CD4-positive, alpha-beta T cell (primary cell): Measurements from ENCODE around the gene AGBL1. TPM values are rescaled to one million over a fixed set of nuclear protein-coding genes. Genes with fewer than 3 reads are reported as not detected.
"Not testable (repeated sequence)": the region's sequence is repeated elsewhere in the genome, so short reads cannot be mapped to it uniquely, and the experiment has no call there.

Experiments
- ATAC-seq: fragments of 200-7000 bp; cut with Tn5 transposase; one replicate; pipeline ENCODE4 v1.10.0; 2022; ENCODE audit warnings: mild to moderate bottlenecking; ENCODE audit not compliant: poor library complexity
- CTCF ChIA-PET: fragments of 350-600 bp; sonication (Branson Sonifier 250); formaldehyde crosslinking; loops from one replicate; lab custom pipeline; 2021; ENCODE audit warnings: antibody characterized with exemption, inconsistent platforms; lab: Charles Lee
- POLR2A ChIA-PET: fragments of 350-600 bp; sonication (Branson Sonifier 250); formaldehyde crosslinking; loops from one replicate; lab custom pipeline; 2021; ENCODE audit warnings: antibody characterized with exemption, inconsistent platforms; lab: Charles Lee
- DNase-seq, 14 experiments: peaks; one replicate each; pipeline ENCODE4 v3.0.0-alpha.2; 2013 to 2020; ENCODE audit warnings: mixed read lengths in 2 of 14
- H3K27ac ChIP-seq, 2 donors: one replicate each; pipeline versions ENCODE4 v1.5.1 to v1.7.0; 2013; ENCODE audit warnings: low read length in 2 of 2, low read depth in 1 of 2, mild to moderate bottlenecking in 1 of 2
- H3K27me3 ChIP-seq, 2 experiments: 1 replicate in 1 of 2; 2 replicates in 1 of 2; pipeline versions ENCODE4 v1.6.1 to v1.7.0; 2013; ENCODE audit warnings: low read length in 2 of 2, control low read depth in 1 of 2, mild to moderate bottlenecking in 1 of 2, moderate library complexity in 1 of 2; ENCODE audit not compliant: insufficient read depth in 2 of 2, control insufficient read depth in 1 of 2
- H3K36me3 ChIP-seq: one replicate; pipeline ENCODE4 v1.6.1; 2013; ENCODE audit warnings: low read length, control low read depth; ENCODE audit not compliant: insufficient read depth
- H3K4me1 ChIP-seq: one replicate; pipeline ENCODE4 v1.6.1; 2013; ENCODE audit warnings: low read length, control low read depth; ENCODE audit not compliant: insufficient read depth
- H3K4me3 ChIP-seq: one replicate; pipeline ENCODE4 v1.5.1; 2013; ENCODE audit warnings: mild to moderate bottlenecking, low read length, moderate library complexity
- H3K9me3 ChIP-seq, 2 experiments: 1 replicate in 1 of 2; 2 replicates in 1 of 2; pipeline versions ENCODE4 v1.6.1 to v1.7.0; 2013; ENCODE audit warnings: low read length in 2 of 2, mild to moderate bottlenecking in 2 of 2, control low read depth in 1 of 2, moderate library complexity in 1 of 2; ENCODE audit not compliant: control insufficient read depth in 1 of 2, insufficient read depth in 1 of 2
- H3K27ac Mint-ChIP-seq: one replicate; pipeline ENCODE4 v1.8.0; 2020; ENCODE audit warnings: mixed read lengths
- H3K27me3 Mint-ChIP-seq: one replicate; pipeline ENCODE4 v1.8.0; 2021; ENCODE audit warnings: mixed read lengths
- H3K36me3 Mint-ChIP-seq: one replicate; pipeline ENCODE4 v1.8.0; 2021; ENCODE audit warnings: low read depth, mixed read lengths
- H3K4me1 Mint-ChIP-seq: one replicate; pipeline ENCODE4 v1.8.0; 2021; ENCODE audit warnings: low read depth, mixed read lengths
- H3K4me3 Mint-ChIP-seq: one replicate; pipeline ENCODE4 v1.8.0; 2020; ENCODE audit warnings: mild to moderate bottlenecking, mixed read lengths
- H3K9me3 Mint-ChIP-seq: one replicate; pipeline ENCODE4 v1.8.0; 2020; ENCODE audit warnings: mixed read lengths
- CTCF ChIP-seq: fragments of 200-600 bp; IDR thresholded peaks from one replicate; pipeline ENCODE4 v1.8.0; 2022; ENCODE audit warnings: antibody characterized with exemption, mild to moderate bottlenecking
- intact Hi-C, 2 experiments: fragments of 100-400 bp; cut with DNase I in 1 of 2; cut with micrococcal nuclease in 1 of 2; formaldehyde crosslinking; loops; one replicate each; pipeline versions ENCODE4 v1.15.1 to v1.9.0; 2023 to 2025; cut with DNase I, micrococcal nuclease
- total RNA-seq, 174 experiments: library from RNA in 2 of 174; stranded (reverse) in 2 of 174; gene quantifications; one replicate each; pipeline ENCODE4 v1.2.3 and lab custom pipeline; 2021 to 2026

The AGBL1 gene
- total RNA-seq, 2 experiments from 2014 or later: not detected

DNA sequence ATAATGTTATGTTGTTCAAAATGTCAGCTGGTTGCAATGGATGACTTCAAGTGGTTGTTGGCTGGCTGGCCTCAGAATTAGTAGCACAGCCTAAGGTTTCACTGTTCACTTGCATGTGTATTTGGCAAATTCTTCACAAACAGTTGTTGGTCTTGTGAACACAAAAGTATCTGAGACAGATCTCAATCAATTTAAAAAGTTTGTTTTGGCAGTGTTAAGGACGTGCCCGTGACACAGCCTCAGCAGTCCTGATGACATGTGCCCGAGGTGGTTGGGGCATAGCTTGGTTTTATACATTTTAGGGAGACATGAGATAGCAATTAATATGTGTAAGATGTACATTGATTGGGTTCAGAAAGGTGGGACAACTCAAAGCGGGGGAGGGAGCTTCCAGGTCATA is 436.0 kb downstream of the AGBL1 start:
- Mint-ChIP-seq H3K27ac (no peak overlapping the region), H3K9me3 (peaks cover 2% of the 10 kb centered on the region), H3K27me3 (peaks cover 28% of the 10 kb centered on the region), H3K36me3 (no peaks in the 10 kb centered on the region), H3K4me3 (no peak overlapping the region), H3K4me1 (no peaks in the 10 kb centered on the region)
- no peak overlapping the region for H3K27ac ChIP-seq
- intact Hi-C loops: no loop called here
- DNase-seq (no peak), ATAC-seq (no peak)
- H3K4me3 ChIP-seq: no peak overlapping the region
- H3K27me3 ChIP-seq: no peaks in the 10 kb centered on the region
- CTCF ChIA-PET: no interaction called here
- no peak for TF ChIP-seq CTCF
- H3K9me3 ChIP-seq: no peaks in the 10 kb centered on the region
- no peaks in the 10 kb centered on the region for H3K4me1 ChIP-seq
- POLR2A ChIA-PET: no interaction called here
- H3K36me3 ChIP-seq: no peaks in the 10 kb centered on the region

GRCh38 chr15:86522721-86523120 is 443.1 kb downstream of the AGBL1 start:
- Mint-ChIP-seq H3K9me3 (peaks cover 2% of the 10 kb centered on the region), H3K27ac (no peak overlapping the region), H3K4me3 (no peak overlapping the region), H3K4me1 (no peaks in the 10 kb centered on the region), H3K27me3 (peaks cover 8% of the 10 kb centered on the region), H3K36me3 (no peaks in the 10 kb centered on the region)
- no peak for TF ChIP-seq CTCF
- ChIA-PET POLR2A (no interaction called here), CTCF (no interaction called here)
- H3K27ac ChIP-seq: no peak overlapping the region
- H3K36me3 ChIP-seq: no peaks in the 10 kb centered on the region
- H3K4me3 ChIP-seq: no peak overlapping the region
- intact Hi-C loops: no loop called here
- no peaks in the 10 kb centered on the region for H3K9me3 ChIP-seq
- no peaks in the 10 kb centered on the region for H3K4me1 ChIP-seq
- H3K27me3 ChIP-seq: no peaks in the 10 kb centered on the region
- ATAC-seq (no peak), DNase-seq (no peak)

DNA sequence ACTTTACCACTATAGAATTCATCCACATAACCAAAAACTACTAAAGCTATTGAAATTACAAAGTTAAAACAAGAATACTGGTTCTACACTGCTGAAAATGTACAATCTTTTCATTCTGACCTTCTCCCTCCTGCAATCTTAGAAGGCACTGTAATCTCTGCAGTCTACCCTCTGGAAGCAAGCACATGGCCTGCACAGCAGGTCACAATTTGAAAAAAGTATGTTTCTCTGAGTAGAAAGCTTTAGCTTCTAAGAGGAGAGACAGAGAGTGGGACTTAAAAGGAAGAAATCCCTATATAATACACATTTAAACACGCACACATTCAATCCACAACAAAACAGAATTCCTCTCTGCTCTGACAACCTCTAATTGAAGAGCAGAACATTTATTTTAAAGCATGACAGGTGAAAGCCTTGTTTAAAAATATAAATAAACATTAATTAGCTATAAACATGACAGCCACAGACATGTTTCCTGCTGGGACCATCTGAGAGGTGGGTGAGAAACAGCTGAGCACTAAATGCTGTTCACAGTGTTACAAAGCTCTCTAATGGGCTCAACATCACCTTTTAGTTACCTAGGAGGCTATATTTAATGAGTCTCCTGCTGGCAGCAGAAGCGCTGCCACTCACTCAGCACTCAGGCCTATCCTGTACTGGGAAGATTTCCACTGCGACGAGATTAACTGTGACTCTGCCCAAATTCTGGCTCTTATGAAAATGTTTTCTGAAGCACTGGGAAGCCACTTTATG is 447.4 kb downstream of the AGBL1 start:
- Histone ChIP-seq H3K27me3 (no peaks in the 10 kb centered on the region), H3K36me3 (no peaks in the 10 kb centered on the region), H3K27ac (no peak overlapping the region), H3K4me3 (no peak overlapping the region), H3K9me3 (no peaks in the 10 kb centered on the region), H3K4me1 (no peaks in the 10 kb centered on the region)
- no peaks in the 10 kb centered on the region for H3K36me3 Mint-ChIP-seq
- H3K9me3 Mint-ChIP-seq: peaks cover 3% of the 10 kb centered on the region
- ChIA-PET POLR2A (no interaction called here), CTCF (interaction anchor here (0.6 kb wide), 1 partner anchor 221 kb away, joined by 4 read pairs; no protein-coding TSS in a partner anchor)
- no peaks in the 10 kb centered on the region for H3K27me3 Mint-ChIP-seq
- H3K27ac Mint-ChIP-seq: no peak overlapping the region
- TF ChIP-seq CTCF: no peak
- no peak overlapping the region for H3K4me3 Mint-ChIP-seq
- no peak for ATAC-seq
- intact Hi-C loops: no loop called here
- no peak for DNase-seq
- no peaks in the 10 kb centered on the region for H3K4me1 Mint-ChIP-seq

- H3K9me3 ChIP-seq, H3K9me3 Mint-ChIP-seq, DNase-seq, ATAC-seq, H3K27ac ChIP-seq, H3K36me3 ChIP-seq, H3K27me3 Mint-ChIP-seq, H3K27me3 ChIP-seq, POLR2A ChIA-PET, H3K4me1 Mint-ChIP-seq, intact Hi-C loops, H3K4me3 ChIP-seq, CTCF ChIA-PET, H3K36me3 Mint-ChIP-seq, H3K27ac Mint-ChIP-seq, H3K4me3 Mint-ChIP-seq, H3K4me1 ChIP-seq: not testable (repeated sequence)
Observed at GRCh38 chr15:86528094-86528493, 448.4 kb downstream of the AGBL1 start.
